HG03097 (cell line): ENCODE results near the gene SNX9.
"Not testable (repeated sequence)": the region's sequence is repeated elsewhere in the genome, so short reads cannot be mapped to it uniquely, and the experiment has no call there.

ENCODE experiments used
- ATAC-seq: cut with Tn5 transposase; IDR thresholded peaks from one replicate; pipeline ENCODE4 v1.9.1; 2021; ENCODE audit not compliant: unreplicated experiment, low FRiP score

Gene SNX9

GRCh38 chr6:157853902-157854502 is 31.0 kb downstream of the SNX9 start:
- ATAC-seq = no peak

DNA sequence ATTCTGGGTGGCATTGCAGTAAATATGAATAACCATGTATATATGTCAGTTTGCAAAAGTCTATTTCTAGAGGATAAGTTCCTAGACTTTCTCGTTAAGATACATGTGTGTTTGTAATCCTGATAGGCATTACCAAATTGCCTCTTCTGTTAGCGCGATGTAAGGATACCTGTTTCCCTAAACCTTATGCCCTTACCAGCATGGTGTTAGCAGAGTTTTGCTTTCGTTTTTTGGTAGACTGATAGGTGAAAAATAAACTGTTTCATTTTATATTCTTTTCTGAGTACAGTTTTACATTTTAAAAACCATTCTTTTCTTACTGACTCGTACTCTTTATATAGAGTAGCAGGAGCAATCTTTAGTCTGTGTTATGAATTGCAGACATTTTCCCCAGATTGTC is 32.3 kb downstream of the SNX9 start:
- ATAC-seq = no peak

DNA sequence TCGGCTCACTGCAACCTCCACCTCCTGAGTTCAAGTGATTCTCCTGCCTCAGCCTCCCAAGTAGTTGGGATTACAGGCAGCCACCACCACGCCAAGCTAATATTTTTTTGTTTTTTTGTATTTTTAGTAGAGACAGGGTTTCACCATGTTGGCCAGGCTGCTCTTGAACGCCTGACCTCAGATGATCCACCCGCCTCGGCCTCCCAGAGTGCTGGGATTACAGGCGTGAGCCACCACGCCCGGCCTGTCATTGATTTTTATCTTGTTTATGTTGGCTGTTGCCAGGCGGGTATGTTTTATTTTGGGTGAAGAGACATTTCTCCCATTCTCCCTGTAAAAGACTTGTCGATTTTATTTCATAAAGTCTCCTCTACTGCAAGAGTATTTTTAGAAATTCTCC is 32.8 kb downstream of the SNX9 start:
- ATAC-seq = not testable (repeated sequence)

GRCh38 chr6:157858664-157859063 is 35.6 kb downstream of the SNX9 start:
- not testable (repeated sequence) for ATAC-seq

DNA sequence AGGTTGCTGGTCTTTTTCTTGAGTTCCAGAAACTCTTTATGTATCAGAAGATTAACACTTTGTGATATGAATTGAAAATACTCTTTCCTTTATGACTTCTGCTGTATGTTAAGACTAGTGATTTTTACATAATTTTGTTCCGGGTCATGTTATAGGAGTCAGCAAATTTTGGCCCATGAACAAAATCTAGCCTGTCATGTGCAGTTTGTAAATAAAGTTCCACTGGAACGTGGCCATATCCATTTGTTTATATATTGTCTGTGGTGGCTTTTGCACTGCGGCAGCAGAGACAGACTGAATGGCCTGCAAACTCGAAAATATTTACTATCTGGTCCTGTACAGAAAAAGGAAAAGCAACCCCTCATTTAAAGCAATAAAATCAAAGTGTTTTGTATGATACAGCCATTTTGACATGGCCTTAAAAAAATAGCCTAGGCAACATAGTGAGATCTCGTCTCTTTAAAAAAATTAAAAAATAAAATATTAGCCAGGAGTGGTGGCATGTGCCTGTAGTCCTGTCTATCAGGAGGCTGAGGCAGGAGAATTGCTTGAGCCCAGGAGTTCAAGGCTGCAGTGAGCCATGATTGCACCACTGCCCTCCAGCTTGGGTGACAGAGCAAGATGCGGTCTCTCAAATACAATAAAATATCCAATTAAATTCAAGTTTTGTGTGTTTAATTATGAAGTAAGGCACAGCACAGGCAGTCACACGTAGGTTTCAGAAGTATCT is 36.9 kb downstream of the SNX9 start:
- ATAC-seq = no peak

GRCh38 chr6:157860505-157860991 is 37.5 kb downstream of the SNX9 start:
- no peak for ATAC-seq

GRCh38 chr6:157861184-157861583 is 38.1 kb downstream of the SNX9 start:
- ATAC-seq = no peak

DNA sequence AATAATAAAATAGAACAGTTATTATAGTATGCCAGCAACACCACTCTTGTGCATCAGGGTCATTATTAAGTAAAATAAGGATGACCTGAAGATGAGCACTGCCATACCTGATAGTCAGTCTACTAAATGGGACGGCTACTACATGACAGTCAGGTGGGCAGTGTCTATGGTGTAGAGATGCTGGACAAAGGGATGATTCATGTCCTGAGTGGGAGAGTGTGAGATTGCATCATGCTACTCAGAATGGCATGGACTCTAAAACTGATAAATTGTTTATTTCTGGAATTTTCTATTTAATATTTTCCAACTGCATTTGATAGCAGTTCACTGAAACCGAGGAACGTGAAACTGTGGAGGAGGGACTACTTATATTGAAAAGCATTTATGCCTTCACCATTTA is 38.8 kb downstream of the SNX9 start:
- ATAC-seq = no peak

DNA sequence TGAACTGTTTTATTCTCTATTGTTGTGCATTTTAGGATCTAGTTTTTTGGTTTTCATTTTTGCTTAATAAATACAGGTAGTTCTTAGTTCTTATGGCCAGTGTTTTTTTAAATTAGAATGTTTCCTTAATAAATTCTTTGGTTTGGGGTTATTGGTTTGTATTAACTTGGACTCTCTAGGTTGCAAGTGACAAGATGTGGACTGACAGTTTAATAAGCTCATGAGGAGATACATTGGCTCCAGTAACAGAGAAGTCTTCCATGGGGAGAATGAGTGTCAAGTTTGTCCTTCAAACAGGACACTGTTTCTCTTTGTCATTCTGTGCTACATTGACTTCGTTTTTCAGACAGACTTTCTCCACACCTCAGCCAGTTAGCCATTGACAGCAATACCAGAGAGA is 39.7 kb downstream of the SNX9 start:
- no peak for ATAC-seq

GRCh38 chr6:157864185-157864761 is 41.2 kb downstream of the SNX9 start:
- no peak for ATAC-seq

GRCh38 chr6:157865249-157865648 is 42.2 kb downstream of the SNX9 start:
- ATAC-seq = no peak

GRCh38 chr6:157867155-157867559 is 44.1 kb downstream of the SNX9 start:
- no peak for ATAC-seq

DNA sequence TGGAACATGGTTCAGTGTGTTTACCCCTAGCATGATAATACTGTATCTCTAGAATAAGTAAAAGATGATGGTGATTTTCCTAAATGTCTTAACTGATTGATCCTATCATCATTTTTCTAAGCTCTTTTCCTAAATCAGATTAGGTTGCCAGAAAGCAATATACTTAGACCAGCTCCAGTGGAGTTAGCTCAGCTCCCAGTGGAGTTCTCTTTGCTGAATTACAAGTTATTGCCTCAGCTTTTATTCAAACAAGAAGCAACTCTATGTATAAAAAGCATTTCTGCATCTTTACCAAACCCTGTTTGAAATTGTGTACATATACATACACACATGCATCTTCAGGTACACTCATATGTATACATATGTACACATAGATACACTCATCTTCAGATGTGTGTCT is 44.9 kb downstream of the SNX9 start:
- no peak for ATAC-seq

- ATAC-seq = no peak
These were observed 45.8 kb downstream of the SNX9 start for GRCh38 chr6:157868835-157869234.

DNA sequence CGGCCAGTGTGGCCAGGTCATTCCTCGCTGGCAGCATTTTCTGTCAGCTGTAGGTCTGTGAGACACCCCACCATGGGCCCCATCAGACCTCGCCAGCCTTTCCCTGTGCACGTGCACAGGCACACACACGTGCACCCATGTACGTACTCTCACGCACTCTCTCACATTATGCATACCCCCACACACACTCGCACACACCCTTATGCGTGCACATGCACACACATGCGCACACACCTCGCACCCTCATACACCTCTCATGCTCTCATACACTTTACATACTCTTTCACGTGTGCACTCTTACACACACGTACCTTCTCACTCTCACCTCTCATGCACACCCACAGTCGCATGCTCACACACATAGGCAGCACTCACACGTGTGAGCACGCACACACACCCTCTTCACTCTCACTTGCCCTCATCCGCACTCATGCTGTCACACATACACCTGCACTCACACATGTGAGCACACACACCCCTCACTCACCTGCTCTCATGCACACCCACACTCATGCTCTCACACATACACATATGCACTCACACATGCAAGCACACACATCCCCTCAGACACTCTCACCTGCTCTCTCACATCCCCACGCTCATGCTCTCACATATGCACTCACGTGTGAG is 46.7 kb downstream of the SNX9 start:
- no peak for ATAC-seq

DNA sequence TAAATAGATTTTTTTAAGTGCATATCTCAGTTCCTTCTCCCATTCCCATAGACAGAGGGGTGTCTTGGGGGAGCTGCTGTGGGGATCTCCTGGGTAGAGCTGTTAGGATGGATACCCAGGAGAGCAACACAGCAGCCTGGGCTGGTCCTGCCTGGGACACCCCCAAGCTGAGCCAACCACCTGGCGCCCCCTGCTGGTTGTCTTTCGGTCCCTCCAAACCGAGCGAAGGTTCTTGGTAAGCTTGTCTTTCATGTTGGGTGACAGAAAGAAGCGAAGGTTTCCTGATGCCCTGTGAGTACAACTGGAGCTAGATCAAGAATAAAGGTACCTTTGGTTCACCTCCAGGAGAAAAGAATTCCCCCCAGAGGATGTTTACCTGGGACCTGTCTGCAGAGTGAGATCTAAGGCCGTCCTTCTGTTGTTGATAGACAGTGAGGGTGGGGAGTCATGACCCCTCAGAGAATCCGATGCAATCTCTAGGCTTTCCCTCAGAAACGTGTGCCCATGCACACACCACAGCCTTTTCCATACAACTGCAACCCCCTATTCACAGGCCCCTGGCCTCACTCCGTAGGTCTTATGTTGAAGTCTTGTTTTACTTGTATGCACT is 50.8 kb downstream of the SNX9 start:
- ATAC-seq = peak; percentile 40

- no peak for ATAC-seq
These were observed 54.1 kb downstream of the SNX9 start for GRCh38 chr6:157877149-157877548.

- no peak for ATAC-seq
These were observed 54.8 kb downstream of the SNX9 start for GRCh38 chr6:157877573-157878438.

- peak; percentile 78 for ATAC-seq
These were observed 56.2 kb downstream of the SNX9 start for GRCh38 chr6:157879034-157879872.
